Endothelial cell of umbilical vein (primary cell): Measurements from ENCODE around the gene UBXN11. TPM values are rescaled to one million over a fixed set of nuclear protein-coding genes. Genes with fewer than 3 reads are reported as not detected.

ENCODE experiments used
- BruUV-seq: library from RNA; stranded (reverse); fragments of 400-500 nt; replicated peaks from 2 replicates; lab custom pipeline; 2021; lab: Mats Ljungman, UMichigan
- CTCF ChIA-PET: fragments of 300-600, 350-600 bp; sonication (Branson Sonifier 250); formaldehyde crosslinking; loops from one replicate; lab custom pipeline; 2021; ENCODE audit warnings: antibody characterized with exemption, inconsistent platforms; lab: Charles Lee
- POLR2A ChIA-PET: fragments of 300-600, 350-600 bp; sonication (Branson Sonifier 250); formaldehyde crosslinking; loops from one replicate; lab custom pipeline; 2021; ENCODE audit warnings: antibody characterized with exemption, inconsistent platforms; lab: Charles Lee
- DNase-seq: peaks from one replicate; pipeline ENCODE4 v3.0.0-alpha.2; 2011; ENCODE audit warnings: low read depth, low spot score
- FAIRE-seq: peaks from 2 replicates; lab custom pipeline; 2011; peaks lifted over from hg19 to GRCh38; lab: Jason Lieb, UNC
- H2AFZ ChIP-seq: 2 replicates; pipeline ENCODE4 v1.6.0; 2012; ENCODE audit warnings: low read depth, low read length, control low read depth, inconsistent platforms
- H3K27ac ChIP-seq: 2 replicates; pipeline ENCODE4 v1.5.1; 2011; ENCODE audit warnings: low read depth, mild to moderate bottlenecking, control low read depth, low read length, moderate library complexity; ENCODE audit not compliant: insufficient read depth
- H3K27me3 ChIP-seq, 2 experiments: 2 replicates each; pipeline versions ENCODE4 v1.6.0 to v1.6.1; 2011; ENCODE audit warnings: low read length in 2 of 2, mixed read lengths in 1 of 2; ENCODE audit not compliant: control insufficient read depth in 2 of 2, insufficient read depth in 2 of 2
- H3K36me3 ChIP-seq, 2 experiments: 2 replicates in 1 of 2; 3 replicates in 1 of 2; pipeline ENCODE4 v1.5.1; 2011; ENCODE audit warnings: low read length in 2 of 2, mild to moderate bottlenecking in 1 of 2, moderate library complexity in 1 of 2; ENCODE audit not compliant: control insufficient read depth in 2 of 2, insufficient read depth in 2 of 2; ENCODE audit errors: extremely low read depth in 1 of 2
- H3K4me1 ChIP-seq: 3 replicates; pipeline ENCODE4 v1.5.1; 2011; ENCODE audit warnings: mild to moderate bottlenecking, low read length; ENCODE audit not compliant: control insufficient read depth, insufficient read depth; ENCODE audit errors: extremely low read depth
- H3K4me2 ChIP-seq: 2 replicates; pipeline ENCODE4 v1.6.1; 2011; ENCODE audit warnings: low read length, control low read depth, mixed read lengths; ENCODE audit not compliant: insufficient read depth
- H3K4me3 ChIP-seq, 3 experiments: fragments of 200-600 bp in 1 of 3; sonication (generic), shearing (Covaris generic) in 1 of 3; replicated peaks in 1 of 3; 2 replicates each; pipeline ENCODE4 v1.5.1; 2011 to 2016; ENCODE audit warnings: control low read depth in 3 of 3, low read length in 3 of 3, mild to moderate bottlenecking in 2 of 3, inconsistent platforms in 1 of 3, low read depth in 1 of 3, moderate library complexity in 1 of 3; ENCODE audit not compliant: insufficient read depth in 1 of 3
- H3K79me2 ChIP-seq: 2 replicates; pipeline ENCODE4 v1.6.0; 2012; ENCODE audit warnings: low read length, inconsistent platforms; ENCODE audit not compliant: control insufficient read depth, insufficient read depth
- H3K9ac ChIP-seq: replicated peaks from 2 replicates; pipeline ENCODE3; 2011; ENCODE audit warnings: low read length, control low read depth; ENCODE audit not compliant: insufficient read depth; ENCODE audit errors: extremely low read depth
- H3K9me1 ChIP-seq: replicated peaks from 3 replicates; pipeline ENCODE4 v1.6.0; 2011; ENCODE audit warnings: mild to moderate bottlenecking, low read length; ENCODE audit not compliant: control insufficient read depth, insufficient read depth; ENCODE audit errors: extremely low read depth
- H3K9me3 ChIP-seq: replicated peaks from 2 replicates; pipeline ENCODE4 v1.5.1; 2012; ENCODE audit warnings: low read length, inconsistent platforms; ENCODE audit not compliant: control insufficient read depth, insufficient read depth
- H4K20me1 ChIP-seq: replicated peaks from 2 replicates; pipeline ENCODE3; 2011; ENCODE audit warnings: mild to moderate bottlenecking, low read length; ENCODE audit not compliant: control insufficient read depth, insufficient read depth; ENCODE audit errors: extremely low read depth
- CTCF ChIP-seq, 2 donors: IDR thresholded peaks; 1 replicate in 1 of 2; 2 replicates in 1 of 2; pipeline ENCODE4 v1.5.1; 2011; ENCODE audit warnings: low read length in 2 of 2, mild to moderate bottlenecking in 2 of 2, moderate library complexity in 2 of 2, control low read depth in 1 of 2, inconsistent platforms in 1 of 2, low read depth in 1 of 2; ENCODE audit not compliant: insufficient read depth in 1 of 2; ENCODE audit errors: extremely low read depth in 1 of 2
- EZH2 ChIP-seq: IDR thresholded peaks from 2 replicates; pipeline ENCODE4 v1.6.1; 2012; ENCODE audit warnings: borderline replicate concordance, low read depth, mild to moderate bottlenecking, moderate library complexity, low read length, inconsistent platforms; ENCODE audit not compliant: severe bottlenecking
- FOS ChIP-seq: IDR thresholded peaks from 2 replicates; pipeline ENCODE4 v1.6.1; 2011; ENCODE audit warnings: mild to moderate bottlenecking, low read length, moderate library complexity, borderline replicate concordance; ENCODE audit not compliant: insufficient read depth
- GATA2 ChIP-seq: IDR thresholded peaks from 2 replicates; pipeline ENCODE4 v1.7.0; 2011; ENCODE audit warnings: low read depth, mild to moderate bottlenecking, moderate library complexity, mixed read lengths, low read length; ENCODE audit not compliant: insufficient read length, insufficient read depth
- JUN ChIP-seq: IDR thresholded peaks from 2 replicates; pipeline ENCODE4 v1.6.1; 2011; ENCODE audit warnings: borderline replicate concordance, low read depth; ENCODE audit not compliant: insufficient read length, insufficient read depth
- MAX ChIP-seq: IDR thresholded peaks from 2 replicates; pipeline ENCODE4 v1.6.1; 2011; ENCODE audit not compliant: insufficient read depth, insufficient read length
- MYC ChIP-seq: IDR thresholded peaks from one replicate; pipeline ENCODE4 v1.6.1; 2011; ENCODE audit warnings: mild to moderate bottlenecking, low read depth, low read length
- POLR2A ChIP-seq: IDR thresholded peaks from 2 replicates; pipeline ENCODE4 v1.6.1; 2012; ENCODE audit warnings: low read depth, mild to moderate bottlenecking, control low read depth, low read length
- POLR2AphosphoS5 ChIP-seq: IDR thresholded peaks from 2 replicates; pipeline ENCODE4 v1.6.1; 2012; ENCODE audit warnings: low read depth, mild to moderate bottlenecking, control low read depth, low read length, moderate library complexity; ENCODE audit not compliant: insufficient read depth
- dilution Hi-C: fragments of 300-500 bp; cut with MboI; formaldehyde crosslinking; loops from one replicate; pipeline ENCODE4 v1.15.0; 2019; ENCODE audit warnings: low sequenced_read_pairs; ENCODE audit not compliant: extremely low pct_ligation_motif_present
- intact Hi-C: fragments of 100-400 bp; cut with micrococcal nuclease; formaldehyde crosslinking; loops from one replicate; pipeline ENCODE4 v1.10.0; 2022
- polyA plus RNA-seq, 4 experiments: library from polyadenylated mRNA; depleted of rRNA in 3 of 4; stranded (reverse) in 3 of 4; unstranded in 1 of 4; fragments of >200 nt; gene quantifications; 2 replicates each; pipeline versions ENCODE4 v1.2.1 to v1.2.3, GENCODE V29; 2011 to 2012; ENCODE audit warnings: missing spikeins in 1 of 4
- total RNA-seq: library from RNA; stranded (reverse); gene quantifications from 2 replicates; pipeline ENCODE4 v1.2.3, GENCODE V29; 2021

UBXN11 gene
- total and polyA plus RNA-seq, 2 donors (not counting 3 experiments of a cell fraction or from before 2014, with no cell fraction given) = 14.8 to 15.6 TPM

GRCh38 chr1:26259005-26259404 is 47.4 kb downstream of the UBXN11 start:
- Histone ChIP-seq H3K4me1 (no peaks in the 10 kb centered on the region), H3K27me3 (no peaks in the 10 kb centered on the region)

More at GRCh38 chr1:26259005-26259404, 47.4 kb downstream of the UBXN11 start:
- dilution Hi-C loops = no loop called here
- FAIRE-seq (no peak), DNase-seq (no peak)
- H4K20me1 ChIP-seq = no peaks in the 10 kb centered on the region
- no peak overlapping the region for H3K4me2 ChIP-seq
- no peak overlapping the region for H3K9ac ChIP-seq
- H3K4me3 ChIP-seq = no peak overlapping the region
- no peaks in the 10 kb centered on the region for H3K79me2 ChIP-seq
- H3K9me3 ChIP-seq = no peaks in the 10 kb centered on the region
- no peaks in the 10 kb centered on the region for H3K9me1 ChIP-seq
- TF ChIP-seq GATA2 (no peak), CTCF (IDR thresholded peaks at IDR 0.05; ENCODE audit: extremely low read depth in 1 of 2, insufficient read depth in 1 of 2, low read depth in 1 of 2, low read length in 2 of 2) (no peak), POLR2A (no peak), JUN (no peak), MYC (no peak), EZH2 (no peak), POLR2AphosphoS5 (no peak), FOS (no peak), MAX (no peak)
- no TSS peak for BruUV-seq
- peaks cover 11% of the 10 kb centered on the region in 2 experiments for H3K36me3 ChIP-seq
- ChIA-PET CTCF (interaction anchor here (1.3 kb wide), 2 partner anchors 17 to 25 kb away, joined by 3 read pairs; partner anchors contain the start of gene CEP85), POLR2A (no interaction called here)
- H3K27ac ChIP-seq = no peak overlapping the region
- intact Hi-C loops = no loop called here
- H2AFZ ChIP-seq = no peak overlapping the region
